CD4-positive, alpha-beta T cell treated with Interleukin-4 for 4 hours (primary cell): ENCODE data around the gene CNN2.
A peak's percentile ranks its signal among the peaks of the same experiment; 100 is the strongest.

Experiments used
- DNase-seq: peaks from one replicate; pipeline ENCODE4 v3.0.0-alpha.2; 2020

Gene CNN2

GRCh38 chr19:996051-996838 lies 30.2 kb upstream of the CNN2 start:
- DNase-seq: peak; percentile 77

GRCh38 chr19:998064-998463 lies 28.3 kb upstream of the CNN2 start:
- no peak for DNase-seq

- DNase-seq: no peak
Measured at GRCh38 chr19:999379-999719, 27.1 kb upstream of the CNN2 start.

GRCh38 chr19:1000095-1000494 lies 26.3 kb upstream of the CNN2 start, which contains the start of gene GRIN3B:
Gene GRIN3B (plus strand): TSS chr19:1000419. CDS start chr19:1000438, 19 bp downstream.
- peak; percentile 50 for DNase-seq

GRCh38 chr19:1000591-1001537 lies 25.5 kb upstream of the CNN2 start:
- DNase-seq: no peak

GRCh38 chr19:1001538-1002166 lies 24.8 kb upstream of the CNN2 start:
- peak; percentile 47 for DNase-seq

GRCh38 chr19:1002600-1002999 lies 23.8 kb upstream of the CNN2 start:
- no peak for DNase-seq

GRCh38 chr19:1003283-1003682 lies 23.1 kb upstream of the CNN2 start:
- DNase-seq: no peak

- no peak for DNase-seq
Measured at GRCh38 chr19:1004204-1004802, 22.1 kb upstream of the CNN2 start.

GRCh38 chr19:1004803-1005664 lies 21.4 kb upstream of the CNN2 start:
- no peak for DNase-seq

- DNase-seq: no peak
Measured at GRCh38 chr19:1006711-1007398, 19.6 kb upstream of the CNN2 start.

- DNase-seq: no peak
Measured at GRCh38 chr19:1007399-1008251, 18.8 kb upstream of the CNN2 start.

GRCh38 chr19:1008268-1009040 lies 18.0 kb upstream of the CNN2 start:
- no peak for DNase-seq

GRCh38 chr19:1009041-1009980 lies 17.1 kb upstream of the CNN2 start:
- no peak for DNase-seq

- DNase-seq: no peak
Measured at GRCh38 chr19:1009981-1010538, 16.3 kb upstream of the CNN2 start.

GRCh38 chr19:1010586-1011510 lies 15.6 kb upstream of the CNN2 start:
- DNase-seq: no peak

GRCh38 chr19:1011831-1012333 lies 14.5 kb upstream of the CNN2 start:
- DNase-seq: no peak
